Adrenal gland (tissue), 12 donors: Measurements from ENCODE around the gene NUP50. TPM values are rescaled to one million over a fixed set of nuclear protein-coding genes. Genes with fewer than 3 reads are reported as not detected.

Source experiments
- DNase-seq, 7 donors: peaks; one replicate each; pipeline ENCODE4 v3.0.0-alpha.2; 2019 to 2020
- H3K27ac ChIP-seq, 5 donors: fragments of 200-600 bp; sonication (generic) in 4 of 5; 1 replicate in 3 of 5; 2 replicates in 2 of 5; pipeline versions ENCODE4 v1.5.1 to v1.8.0; 2016 to 2020; ENCODE audit warnings: mild to moderate bottlenecking in 1 of 5
- H3K27me3 ChIP-seq: fragments of 200-600 bp; 2 replicates; pipeline ENCODE4 v1.8.0; 2021
- H3K36me3 ChIP-seq, 2 donors: fragments of 200-600 bp; replicated peaks in 1 of 2; 1 replicate in 1 of 2; 2 replicates in 1 of 2; pipeline versions ENCODE4 v1.5.1 to v1.8.0; 2018 to 2022
- H3K4me1 ChIP-seq, 2 donors: fragments of 200-600 bp; replicated peaks in 1 of 2; 1 replicate in 1 of 2; 2 replicates in 1 of 2; pipeline versions ENCODE4 v1.5.1 to v1.8.0; 2018 to 2021
- H3K4me3 ChIP-seq, 4 donors: fragments of 200-600 bp; sonication (generic) in 3 of 4; one replicate each; pipeline ENCODE4 v1.5.1; 2016 to 2018
- H3K9me3 ChIP-seq, 3 donors: fragments of 200-600 bp; sonication (generic) in 1 of 3; replicated peaks in 1 of 3; 1 replicate in 2 of 3; 2 replicates in 1 of 3; pipeline versions ENCODE4 v1.5.1 to v1.8.0; 2016 to 2021
- POLR2A ChIP-seq, 2 donors: fragments of 450-650 bp; IDR thresholded peaks; one replicate each; pipeline ENCODE4 v1.6.1; 2017; ENCODE audit warnings: antibody characterized with exemption in 2 of 2, mild to moderate bottlenecking in 2 of 2, moderate library complexity in 1 of 2
- WGBS, 4 donors: extraction: QIAGEN DNeasy Blood & Tissue Kit in 2 of 4; methylation state at CpG; one replicate each; pipeline versions ENCODE4 v1.1.5 to v1.1.7; 2013 to 2017; 5-methylcytosine and 5-hydroxymethylcytosine counted together
- intact Hi-C, 2 donors: fragments of 100-400 bp; cut with DNase I; formaldehyde crosslinking; loops; one replicate each; pipeline versions ENCODE4 v1.14.1 to v1.15.0; 2022 to 2023
- polyA plus RNA-seq, 3 donors: library from polyadenylated mRNA; stranded (reverse); fragments of 200-250 nt in 2 of 3; fragments of 350-450 nt in 1 of 3; fragmentation: Illumina TruSeq in 1 of 3; extraction: RNeasy Lipid Tissue Mini Kit (QIAGEN cat#74804) in 1 of 3; gene quantifications; one replicate each; pipeline ENCODE4 v1.2.3, GENCODE V29; 2013 to 2014
- total RNA-seq, 9 donors: library from RNA; depleted of rRNA in 4 of 9; stranded (reverse); fragments of >200 nt in 4 of 9; fragments of 120-200 nt in 1 of 9; fragmentation: NEBNext Ultra II Directional in 1 of 9; extraction: Animal tissue kit (Norgen Biotek cat#: 25700) in 1 of 9; gene quantifications; one replicate each; pipeline versions ENCODE4 v1.1.0 to v1.2.4, GENCODE V29; 2013 to 2023
- TF ChIP-seq, protein P1 (sequence below), 6 experiments: fragments of 450-650 bp in 4 of 6; fragments of 200-600 bp in 2 of 6; sonication (generic) in 1 of 6; IDR thresholded peaks; 1 replicate in 5 of 6; 2 replicates in 1 of 6; pipeline versions ENCODE4 v1.5.1 to v1.8.0; 2016 to 2021; ENCODE audit warnings: antibody characterized with exemption in 6 of 6, mild to moderate bottlenecking in 2 of 6, moderate library complexity in 1 of 6
- donor health status: healthy with polysubstance abuse.
- donor health status: Bipolar disorder and iron deficiency.
- donor health status: DM: yes; HTN: yes; CAD: no.
- donor health status: DM: no; HTN: no; CAD: no.
- donor health status: DM: no; HTN: no; CAD: no.
- donor health status: DM: yes; HTN: yes; CAD: no.

The NUP50 gene
- total and polyA plus RNA-seq, 12 donors: 14.9 to 126 (median 64.6) TPM

DNA sequence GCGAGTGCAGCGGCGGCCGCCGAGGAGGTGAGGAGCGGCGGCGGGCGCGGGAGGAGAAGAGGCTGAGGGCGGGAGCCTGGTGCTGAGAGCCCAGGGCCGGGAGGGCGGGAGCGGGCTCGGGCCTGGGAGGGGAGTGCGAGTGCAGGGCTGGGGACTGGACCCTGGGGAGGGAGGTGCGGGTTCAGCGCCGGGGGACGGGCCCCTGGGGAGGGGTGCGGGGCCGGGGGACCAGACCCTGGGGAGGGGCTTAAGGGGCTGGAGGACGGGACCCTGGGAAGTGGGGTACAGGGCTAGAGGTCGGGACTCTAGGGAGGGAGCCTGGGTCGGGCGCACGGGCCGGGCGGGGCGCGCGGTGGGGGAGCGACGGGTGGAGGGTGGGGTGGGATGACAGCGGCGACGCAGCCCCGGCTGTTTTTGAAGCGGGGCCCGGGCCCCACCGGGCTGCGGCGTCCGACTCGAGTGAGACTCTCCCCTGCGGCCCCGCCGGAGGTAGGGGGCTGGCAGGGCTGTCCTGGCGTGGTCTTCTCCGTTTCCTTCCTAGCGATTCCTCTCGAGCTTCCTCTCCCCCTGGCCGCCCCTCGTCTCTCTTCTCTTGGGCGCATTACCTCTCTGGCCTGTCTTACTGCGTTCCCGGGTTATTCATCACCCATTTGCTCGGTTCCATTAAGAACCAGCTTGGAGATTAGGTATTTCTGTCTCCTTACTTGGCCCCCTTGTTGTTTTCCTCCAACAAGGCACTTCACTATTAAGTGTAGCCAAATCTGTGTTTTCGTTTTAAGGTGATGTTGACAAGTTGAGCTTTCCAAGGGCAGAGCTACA lies 754 bp downstream of the NUP50 start:
- Histone ChIP-seq H3K9me3 (no peaks in the 10 kb centered on the region), H3K4me3 (peak overlapping the region; percentile 64 to 98 (median 76)), H3K36me3 (peaks cover 0 to 12% of the 10 kb centered on the region in 2 donors), H3K4me1 (peaks cover 18 to 47% of the 10 kb centered on the region in 2 donors), H3K27me3 (no peaks in the 10 kb centered on the region), H3K27ac (peak overlapping the region; percentile 47 to 99 (median 83))
- peak in 3 of 7 donors; percentile 30 to 55 (median 45) for DNase-seq
- TF ChIP-seq, protein P1, sequence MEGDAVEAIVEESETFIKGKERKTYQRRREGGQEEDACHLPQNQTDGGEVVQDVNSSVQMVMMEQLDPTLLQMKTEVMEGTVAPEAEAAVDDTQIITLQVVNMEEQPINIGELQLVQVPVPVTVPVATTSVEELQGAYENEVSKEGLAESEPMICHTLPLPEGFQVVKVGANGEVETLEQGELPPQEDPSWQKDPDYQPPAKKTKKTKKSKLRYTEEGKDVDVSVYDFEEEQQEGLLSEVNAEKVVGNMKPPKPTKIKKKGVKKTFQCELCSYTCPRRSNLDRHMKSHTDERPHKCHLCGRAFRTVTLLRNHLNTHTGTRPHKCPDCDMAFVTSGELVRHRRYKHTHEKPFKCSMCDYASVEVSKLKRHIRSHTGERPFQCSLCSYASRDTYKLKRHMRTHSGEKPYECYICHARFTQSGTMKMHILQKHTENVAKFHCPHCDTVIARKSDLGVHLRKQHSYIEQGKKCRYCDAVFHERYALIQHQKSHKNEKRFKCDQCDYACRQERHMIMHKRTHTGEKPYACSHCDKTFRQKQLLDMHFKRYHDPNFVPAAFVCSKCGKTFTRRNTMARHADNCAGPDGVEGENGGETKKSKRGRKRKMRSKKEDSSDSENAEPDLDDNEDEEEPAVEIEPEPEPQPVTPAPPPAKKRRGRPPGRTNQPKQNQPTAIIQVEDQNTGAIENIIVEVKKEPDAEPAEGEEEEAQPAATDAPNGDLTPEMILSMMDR (IDR thresholded peaks at IDR 0.05): no peak
- intact Hi-C loops: loop anchor here in 1 of 2 donors (10.0 kb wide), 1 partner anchor 80 kb away; the partner anchor contains the start of gene KIAA0930
- whole genome bisulfite sequencing, 4 donors: 0 to 1% (median 1%) methylated on average over 10 to 59 of the region's 59 CpGs

DNA sequence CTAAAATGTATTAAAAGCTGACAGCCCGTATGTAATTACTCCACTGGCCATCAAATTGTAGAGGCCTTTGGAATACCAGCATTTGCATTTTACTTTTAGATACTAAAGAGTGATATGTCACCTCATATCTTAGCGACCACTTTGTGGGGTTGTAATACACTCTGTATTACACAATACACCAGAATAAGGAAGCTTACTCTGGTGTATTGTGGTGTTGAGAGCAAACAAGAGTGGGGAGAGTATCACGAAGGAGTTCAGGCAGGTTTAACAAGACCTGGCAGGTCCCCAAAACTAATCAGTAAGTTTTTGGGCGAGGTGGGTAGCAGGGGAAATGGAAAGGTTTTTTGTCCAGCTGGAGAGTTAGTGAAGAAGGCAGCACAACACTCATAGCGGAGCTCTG lies 3.2 kb downstream of the NUP50 start:
- Histone ChIP-seq H3K9me3 (no peaks in the 10 kb centered on the region), H3K4me1 (peaks cover 20 to 47% of the 10 kb centered on the region in 2 donors), H3K27me3 (no peaks in the 10 kb centered on the region), H3K4me3 (no peak overlapping the region), H3K36me3 (peaks cover 0 to 34% of the 10 kb centered on the region in 2 donors), H3K27ac (no peak overlapping the region)
- 69 to 74% (median 72%) methylated on average over 5 of the region's 5 CpGs for WGBS, 4 donors
- no peak for DNase-seq
- TF ChIP-seq, protein P1 (IDR thresholded peaks at IDR 0.05): no peak
- no peak for TF ChIP-seq POLR2A (IDR thresholded peaks at IDR 0.05)
- intact Hi-C loops: loop anchor here in 1 of 2 donors (10.0 kb wide), 1 partner anchor 78 kb away; the partner anchor contains the start of gene KIAA0930

DNA sequence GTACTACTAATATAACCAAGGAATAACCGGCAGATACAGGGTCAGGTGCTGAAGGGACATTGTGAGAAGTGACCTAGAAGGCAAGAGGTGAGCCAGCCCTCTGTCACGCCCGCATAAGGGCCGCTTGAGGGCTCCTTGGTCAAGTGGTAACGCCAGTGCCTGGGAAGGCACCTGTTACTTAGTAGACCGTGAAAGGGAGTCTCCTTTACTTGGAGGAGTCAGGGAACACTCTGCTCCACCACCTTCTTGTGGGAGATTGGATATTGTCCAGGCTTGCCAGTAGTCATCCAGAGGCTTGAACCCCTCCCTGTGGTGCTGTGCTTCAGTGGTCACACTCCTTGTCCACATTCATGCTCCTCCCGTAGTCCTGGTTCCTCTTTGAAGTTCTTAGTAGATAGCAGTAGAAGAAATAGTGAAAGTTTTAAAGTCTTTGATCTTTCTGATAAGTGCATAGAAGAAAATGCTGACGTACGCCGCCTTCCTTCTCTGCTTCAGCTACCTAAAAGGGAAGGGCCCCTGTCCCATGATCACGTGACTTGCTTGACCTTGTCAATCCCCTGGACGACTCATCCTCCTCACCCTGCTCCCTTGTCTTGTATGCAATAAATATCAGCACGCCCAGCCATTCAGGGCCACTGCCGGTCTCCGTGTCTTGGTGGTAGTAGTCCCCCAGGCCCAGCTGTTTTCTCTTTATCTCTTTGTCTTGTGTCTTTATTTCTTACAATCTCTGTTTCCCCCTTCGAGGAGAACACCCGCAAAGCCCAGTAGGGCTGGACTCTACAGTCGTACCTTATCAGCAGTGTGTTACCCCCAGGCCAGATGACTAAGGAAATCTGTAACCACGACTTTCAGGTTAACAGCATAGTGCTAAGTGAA lies 6.1 kb downstream of the NUP50 start:
- H3K27me3 ChIP-seq: no peaks in the 10 kb centered on the region
- peak in 1 of 2 donors; percentile 28 for TF ChIP-seq POLR2A (IDR thresholded peaks at IDR 0.05)
- TF ChIP-seq, protein P1 (IDR thresholded peaks at IDR 0.05): no peak
- DNase-seq: peak; percentile 65 to 87 (median 77)
- intact Hi-C loops: loop anchor here in 1 of 2 donors (10.0 kb wide), 1 partner anchor 75 kb away; the partner anchor contains the start of gene KIAA0930
- peak overlapping the region in 1 of 4 donors; percentile 2 for H3K4me3 ChIP-seq
- 49 to 61% (median 51%) methylated on average over 19 of the region's 19 CpGs for WGBS, 4 donors
- H3K4me1 ChIP-seq: peaks cover 13 to 37% of the 10 kb centered on the region in 2 donors
- peak overlapping the region; percentile 14 to 79 (median 69) for H3K27ac ChIP-seq
- H3K9me3 ChIP-seq: no peaks in the 10 kb centered on the region
- H3K36me3 ChIP-seq: peaks cover 0 to 63% of the 10 kb centered on the region in 2 donors

DNA sequence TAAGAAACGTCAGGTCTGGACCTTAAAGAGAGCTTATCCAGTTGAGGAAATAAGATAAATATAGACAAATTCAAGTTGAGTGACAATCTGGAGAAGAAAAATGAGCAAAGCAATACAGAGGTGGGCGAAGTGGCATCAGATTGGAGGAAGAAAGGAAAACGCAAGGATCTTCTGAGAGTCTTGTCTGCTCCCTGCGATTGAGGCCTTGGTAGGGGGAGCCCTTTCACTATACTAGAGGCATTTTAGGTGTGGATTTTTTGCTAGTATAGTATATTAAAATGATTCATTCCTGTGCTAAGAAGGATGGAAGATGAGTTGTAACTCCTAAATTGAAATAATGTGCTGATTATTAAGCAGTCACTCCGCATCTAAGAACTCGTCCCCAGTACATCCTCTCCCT lies 8.1 kb downstream of the NUP50 start:
- Histone ChIP-seq H3K4me1 (peaks cover 13 to 26% of the 10 kb centered on the region in 2 donors), H3K36me3 (peaks cover 0 to 79% of the 10 kb centered on the region in 2 donors), H3K4me3 (no peak overlapping the region), H3K27ac (no peak overlapping the region), H3K27me3 (no peaks in the 10 kb centered on the region), H3K9me3 (no peaks in the 10 kb centered on the region)
- WGBS, 4 donors: 81 to 87% (median 84%) methylated on average over 6 of the region's 6 CpGs
- TF ChIP-seq, protein P1 (IDR thresholded peaks at IDR 0.05): no peak
- no peak for TF ChIP-seq POLR2A (IDR thresholded peaks at IDR 0.05)
- DNase-seq: no peak
- intact Hi-C loops: no loop called here
